ENCODE measurements around the gene CMYA5.

DNA sequence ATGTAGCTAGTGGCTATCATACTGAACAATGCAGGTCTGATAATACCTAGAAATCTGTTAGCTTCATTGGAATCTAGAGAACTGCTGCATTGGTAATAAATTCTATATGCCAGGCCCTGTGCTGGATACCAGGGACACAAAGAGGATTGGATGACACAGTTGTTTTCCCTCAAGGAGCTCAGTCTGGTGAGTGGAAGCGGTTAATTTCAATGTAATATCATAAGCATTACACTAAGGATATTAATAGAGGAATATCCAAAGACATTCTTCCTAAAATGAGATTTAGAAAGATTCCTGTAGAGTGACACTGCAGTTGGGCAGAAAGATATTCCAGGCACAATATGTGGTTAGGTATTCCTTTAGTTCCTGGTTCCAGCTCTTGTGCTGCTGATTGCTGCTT, 5.9 kb downstream of the CMYA5 start:
- no peak for TF ChIP-seq EZH2phosphoT487 (IDR thresholded peaks at IDR 0.05; ENCODE audit: borderline replicate concordance, low read length)
- TF ChIP-seq, protein P1, sequence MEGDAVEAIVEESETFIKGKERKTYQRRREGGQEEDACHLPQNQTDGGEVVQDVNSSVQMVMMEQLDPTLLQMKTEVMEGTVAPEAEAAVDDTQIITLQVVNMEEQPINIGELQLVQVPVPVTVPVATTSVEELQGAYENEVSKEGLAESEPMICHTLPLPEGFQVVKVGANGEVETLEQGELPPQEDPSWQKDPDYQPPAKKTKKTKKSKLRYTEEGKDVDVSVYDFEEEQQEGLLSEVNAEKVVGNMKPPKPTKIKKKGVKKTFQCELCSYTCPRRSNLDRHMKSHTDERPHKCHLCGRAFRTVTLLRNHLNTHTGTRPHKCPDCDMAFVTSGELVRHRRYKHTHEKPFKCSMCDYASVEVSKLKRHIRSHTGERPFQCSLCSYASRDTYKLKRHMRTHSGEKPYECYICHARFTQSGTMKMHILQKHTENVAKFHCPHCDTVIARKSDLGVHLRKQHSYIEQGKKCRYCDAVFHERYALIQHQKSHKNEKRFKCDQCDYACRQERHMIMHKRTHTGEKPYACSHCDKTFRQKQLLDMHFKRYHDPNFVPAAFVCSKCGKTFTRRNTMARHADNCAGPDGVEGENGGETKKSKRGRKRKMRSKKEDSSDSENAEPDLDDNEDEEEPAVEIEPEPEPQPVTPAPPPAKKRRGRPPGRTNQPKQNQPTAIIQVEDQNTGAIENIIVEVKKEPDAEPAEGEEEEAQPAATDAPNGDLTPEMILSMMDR (IDR thresholded peaks at IDR 0.05; ENCODE audit: low read depth, low read length, poor library complexity, severe bottlenecking), result no peak

Data from DOHH2 (cell line).